GM12891 (cell line): Measurements from ENCODE around the gene IFI27L2.

Source experiments
- POLR2A ChIP-seq: IDR thresholded peaks from 2 replicates; pipeline ENCODE4 v1.6.1; 2011; ENCODE audit warnings: low read depth, low read length, control low read depth
- POLR2AphosphoS5 ChIP-seq: IDR thresholded peaks from 2 replicates; pipeline ENCODE4 v1.6.1; 2011; ENCODE audit warnings: low read depth, low read length, control low read depth
- POU2F2 ChIP-seq: IDR thresholded peaks from 2 replicates; pipeline ENCODE4 v1.6.1; 2011; ENCODE audit warnings: low read depth, mild to moderate bottlenecking, control low read depth, low read length, moderate library complexity
- TAF1 ChIP-seq: IDR thresholded peaks from 2 replicates; pipeline ENCODE4 v1.6.1; 2011; ENCODE audit warnings: low read depth, low read length, control low read depth

DNA sequence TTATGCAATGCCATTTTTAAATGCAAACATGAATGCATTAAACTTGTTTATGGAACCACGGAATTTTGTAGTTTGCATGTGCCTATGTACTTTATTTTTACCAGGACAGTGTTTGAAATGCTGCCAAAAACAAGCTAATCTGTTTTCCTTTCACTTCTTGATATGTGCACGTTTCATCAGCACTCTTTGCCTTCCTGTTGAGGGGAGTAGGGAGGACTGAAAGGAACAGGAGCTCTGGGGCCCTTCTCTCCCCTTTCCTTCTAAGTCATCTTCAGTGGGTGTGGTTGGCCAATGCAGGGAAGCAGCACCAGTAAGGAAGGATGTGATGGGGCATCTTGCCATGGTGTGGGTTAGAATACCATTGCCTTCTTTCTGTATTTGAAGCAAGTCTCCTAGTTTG is 32.6 kb upstream of the IFI27L2 start:
- TF ChIP-seq POLR2AphosphoS5 = no peak
- no peak for TF ChIP-seq POLR2A
- TF ChIP-seq POU2F2 = no peak
- no peak for TF ChIP-seq TAF1
